Measurements from ENCODE around the gene ZNF280B. TPM values are rescaled to one million over a fixed set of nuclear protein-coding genes. Genes with fewer than 3 reads are reported as not detected.

Gene ZNF280B
- total and polyA plus RNA-seq, 9 of the 15 experiments (the other 6 are each of a cell fraction or from before 2014, with no cell fraction given) = 7.7 to 29.9 (median 20.0) TPM

GRCh38 chr22:22461583-22461982, 47.0 kb downstream of the ZNF280B start:
- Histone ChIP-seq H3K27me3 (ENCODE audit: control insufficient read depth in 2 of 2, insufficient read depth in 2 of 2, low read length in 2 of 2) (peaks cover 16 to 18% of the 10 kb centered on the region in 2 experiments), H3K4me2 (ENCODE audit: insufficient read depth, low read length) (no peak overlapping the region), H3K79me2 (ENCODE audit: control insufficient read depth, insufficient read depth, low read length) (no peaks in the 10 kb centered on the region), H3K9me1 (ENCODE audit: control insufficient read depth, insufficient read depth, low read length) (no peaks in the 10 kb centered on the region), H3K9me3 (replicated peaks; ENCODE audit: control insufficient read depth, insufficient read depth, low read depth, low read length) (peaks cover 8% of the 10 kb centered on the region), H4K20me1 (replicated peaks; ENCODE audit: control insufficient read depth, insufficient read depth, low read length) (peaks cover 5% of the 10 kb centered on the region; the same call in 1 of the 2 replicates), H3K4me3 (no peak overlapping the region), H3K9ac (ENCODE audit: insufficient read depth in 1 of 2, low read depth in 2 of 2, low read length in 2 of 2) (no peak overlapping the region), H2AFZ (ENCODE audit: low read depth, low read length) (no peak overlapping the region), H3K36me3 (ENCODE audit: control insufficient read depth, insufficient read depth, low read length) (no peaks in the 10 kb centered on the region), H3K27ac (ENCODE audit: extremely low read depth, low read depth, low read length) (no peak overlapping the region), H3K4me1 (replicated peaks in 1 of 2; ENCODE audit: control insufficient read depth in 2 of 2, insufficient read depth in 2 of 2, low read length in 2 of 2) (peaks cover 0 to 2% of the 10 kb centered on the region in 2 experiments; a peak in 1 of 5 replicates)
- no peak for DNase-seq (ENCODE audit: extremely low read depth in 1 of 4, low spot score in 3 of 4)
- ATAC-seq = no peak
- ChIA-PET POLR2A (interaction anchor here (0.6 to 5.3 kb wide), 11 partner anchors 13 to 248 kb away, joined by 3 to 37 read pairs (median 5); partner anchors contain the start of gene PRAME), CTCF (ENCODE audit: low intra/inter-chr PET ratio) (interaction anchor here (0.6 to 4.8 kb wide), 18 partner anchors 8 to 494 kb away, joined by 3 to 65 read pairs (median 6); partner anchors contain the start of genes PRAME and ZNF280A)
- intact Hi-C loops (cut with micrococcal nuclease) = loop anchor here (5.0 to 10.0 kb wide), 2 partner anchors 481 to 663 kb away; no protein-coding TSS in a partner anchor
- BruUV-seq (replicated peaks) = no TSS peak
- TF ChIP-seq SMAD4 (CRISPR knock-in tag; conservative IDR thresholded peaks at IDR 0.05) = 0 out of 2 replicates have a peak, but pooled peaks have one; percentile 8
- TF ChIP-seq CLOCK (CRISPR knock-in tag; IDR thresholded peaks at IDR 0.05; ENCODE audit: borderline replicate concordance) = 0 out of 2 replicates have a peak, but pooled peaks have one; percentile 2
- 0 out of 2 replicates have a peak, but pooled peaks have one; percentile 33 for TF ChIP-seq ZNF511 (CRISPR knock-in tag; IDR thresholded peaks at IDR 0.05)
- TF ChIP-seq KLF6 (CRISPR knock-in tag; IDR thresholded peaks at IDR 0.05; ENCODE audit: borderline replicate concordance) = no peak
- TF ChIP-seq TFE3 (CRISPR knock-in tag; IDR thresholded peaks at IDR 0.05) = peak; percentile 63
- no peak for TF ChIP-seq TEAD4 (IDR thresholded peaks at IDR 0.05; ENCODE audit: low read length)
- TF ChIP-seq TEAD4 (CRISPR knock-in tag; IDR thresholded peaks at IDR 0.05; ENCODE audit: borderline replicate concordance) = 0 out of 2 replicates have a peak, but pooled peaks have one; percentile 26
- TF ChIP-seq ZNF140 (CRISPR knock-in tag; IDR thresholded peaks at IDR 0.05) = peak; percentile 69; the same call in 1 of the 2 replicates
- no peak for TF ChIP-seq TEAD2 (tag; IDR thresholded peaks at IDR 0.05)
- in situ Hi-C loops (cut with MboI) = loop anchor here (5.0 to 10.0 kb wide), 4 partner anchors 231 to 1793 kb away; partner anchors contain the start of gene IGLL5
- FAIRE-seq = no peak
- whole genome bisulfite sequencing (ENCODE audit: insufficient coverage, low coverage, missing lambda C conversion rate) = under 1% methylated on average over 7 of the region's 7 CpGs

Data from K562 (cell line).